ENCODE results near the gene KMT5B. TPM values are rescaled to one million over a fixed set of nuclear protein-coding genes. Genes with fewer than 3 reads are reported as not detected.

Gene KMT5B
- total RNA-seq, 1 experiment from 2014 or later = 45.7 TPM

GRCh38 chr11:68214173-68215086 is 1.3 kb upstream of the KMT5B start:
- Histone ChIP-seq H3K4me3 (peak overlapping the region; percentile 80), H3K9me2 (ENCODE audit: insufficient read depth) (no peaks in the 10 kb centered on the region), H3K4me2 (peak overlapping the region; percentile 99), H3K27ac (peak overlapping the region; percentile 91), H4K20me1 (ENCODE audit: insufficient read depth) (peaks cover 32% of the 10 kb centered on the region), H2AFZ (peak overlapping the region; percentile 99), H3K4me1 (replicated peaks; ENCODE audit: insufficient read depth) (peaks cover 18% of the 10 kb centered on the region), H3K9me3 (ENCODE audit: insufficient read depth, low read depth) (no peaks in the 10 kb centered on the region), H3F3A (ENCODE audit: insufficient read depth, low read depth) (peaks cover 27% of the 10 kb centered on the region), H3K27me3 (ENCODE audit: insufficient read depth, low read depth) (no peaks in the 10 kb centered on the region), H3K79me2 (ENCODE audit: low read depth) (peaks cover 32% of the 10 kb centered on the region), H3K36me3 (ENCODE audit: low read depth) (no peaks in the 10 kb centered on the region)
- DNase-seq = no peak
- POLR2A ChIA-PET (ENCODE audit: unreplicated experiment) = interaction anchor here (0.6 kb wide), 1 partner anchor 38 kb away, joined by 4 read pairs; no protein-coding TSS in a partner anchor
- intact Hi-C loops (cut with micrococcal nuclease; ENCODE audit: unreplicated experiment) = no loop called here
- TF ChIP-seq, protein P1, sequence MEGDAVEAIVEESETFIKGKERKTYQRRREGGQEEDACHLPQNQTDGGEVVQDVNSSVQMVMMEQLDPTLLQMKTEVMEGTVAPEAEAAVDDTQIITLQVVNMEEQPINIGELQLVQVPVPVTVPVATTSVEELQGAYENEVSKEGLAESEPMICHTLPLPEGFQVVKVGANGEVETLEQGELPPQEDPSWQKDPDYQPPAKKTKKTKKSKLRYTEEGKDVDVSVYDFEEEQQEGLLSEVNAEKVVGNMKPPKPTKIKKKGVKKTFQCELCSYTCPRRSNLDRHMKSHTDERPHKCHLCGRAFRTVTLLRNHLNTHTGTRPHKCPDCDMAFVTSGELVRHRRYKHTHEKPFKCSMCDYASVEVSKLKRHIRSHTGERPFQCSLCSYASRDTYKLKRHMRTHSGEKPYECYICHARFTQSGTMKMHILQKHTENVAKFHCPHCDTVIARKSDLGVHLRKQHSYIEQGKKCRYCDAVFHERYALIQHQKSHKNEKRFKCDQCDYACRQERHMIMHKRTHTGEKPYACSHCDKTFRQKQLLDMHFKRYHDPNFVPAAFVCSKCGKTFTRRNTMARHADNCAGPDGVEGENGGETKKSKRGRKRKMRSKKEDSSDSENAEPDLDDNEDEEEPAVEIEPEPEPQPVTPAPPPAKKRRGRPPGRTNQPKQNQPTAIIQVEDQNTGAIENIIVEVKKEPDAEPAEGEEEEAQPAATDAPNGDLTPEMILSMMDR (conservative IDR thresholded peaks at IDR 0.05) = no peak
- CTCF ChIA-PET = no interaction called here
- TSS peak; percentile 70 for BruUV-seq (replicated peaks)

DNA sequence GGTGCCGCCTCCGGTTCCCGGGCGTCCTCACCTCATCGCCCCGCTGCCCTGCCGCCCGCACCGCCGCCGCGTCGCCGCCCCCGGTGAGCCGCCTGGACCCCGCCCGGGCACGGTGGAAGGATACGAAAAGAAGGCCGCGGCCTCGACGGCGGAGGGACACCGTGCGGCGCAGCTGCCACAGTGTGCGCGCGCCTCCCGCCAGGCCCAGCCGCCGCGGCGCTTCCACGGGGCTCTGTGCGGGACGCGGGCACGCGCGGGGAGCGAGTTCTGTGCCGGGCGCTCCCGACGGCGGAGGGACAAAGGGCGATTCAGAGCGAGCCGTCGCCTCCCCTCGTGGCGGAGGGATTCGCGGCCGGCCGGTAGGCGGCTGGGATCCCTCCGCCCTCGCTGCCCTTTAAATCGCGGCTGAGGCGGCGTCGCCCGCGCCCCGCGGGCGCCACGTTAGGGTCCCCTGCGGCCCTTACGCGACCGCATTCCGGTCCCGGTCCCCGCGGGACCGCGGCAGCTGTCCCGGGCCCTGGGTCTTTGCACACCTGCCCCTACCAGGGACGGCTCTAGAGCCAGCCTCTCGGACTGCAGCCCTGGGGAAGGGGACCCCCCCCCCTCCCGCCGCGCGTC is 568 bp upstream of the KMT5B start:
- no TSS peak for BruUV-seq (replicated peaks)
- no peak for TF ChIP-seq EZH2 (IDR thresholded peaks at IDR 0.05; ENCODE audit: low read depth)
- TF ChIP-seq, protein P1 (conservative IDR thresholded peaks at IDR 0.05) = peak; percentile 14; the same call in 1 of the 2 replicates
- ChIA-PET CTCF (no interaction called here), POLR2A (ENCODE audit: unreplicated experiment) (no interaction called here)
- peak overlapping the region; percentile 80 for H3K4me3 ChIP-seq
- no peaks in the 10 kb centered on the region for H3K27me3 ChIP-seq (ENCODE audit: insufficient read depth, low read depth)
- no peaks in the 10 kb centered on the region for H3K9me2 ChIP-seq (ENCODE audit: insufficient read depth)
- H3F3A ChIP-seq (ENCODE audit: insufficient read depth, low read depth) = peaks cover 31% of the 10 kb centered on the region
- H3K79me2 ChIP-seq (ENCODE audit: low read depth) = peaks cover 40% of the 10 kb centered on the region
- H3K9me3 ChIP-seq (ENCODE audit: insufficient read depth, low read depth) = no peaks in the 10 kb centered on the region
- peak overlapping the region; percentile 99 for H3K4me2 ChIP-seq
- intact Hi-C loops (cut with micrococcal nuclease; ENCODE audit: unreplicated experiment) = no loop called here
- peak overlapping the region; percentile 91 for H3K27ac ChIP-seq
- H3K4me1 ChIP-seq (replicated peaks; ENCODE audit: insufficient read depth) = peaks cover 23% of the 10 kb centered on the region
- DNase-seq = peak; percentile 72 to 83
- peak overlapping the region; percentile 99 for H2AFZ ChIP-seq
- peaks cover 38% of the 10 kb centered on the region for H4K20me1 ChIP-seq (ENCODE audit: insufficient read depth)
- no peaks in the 10 kb centered on the region for H3K36me3 ChIP-seq (ENCODE audit: low read depth)

DNA sequence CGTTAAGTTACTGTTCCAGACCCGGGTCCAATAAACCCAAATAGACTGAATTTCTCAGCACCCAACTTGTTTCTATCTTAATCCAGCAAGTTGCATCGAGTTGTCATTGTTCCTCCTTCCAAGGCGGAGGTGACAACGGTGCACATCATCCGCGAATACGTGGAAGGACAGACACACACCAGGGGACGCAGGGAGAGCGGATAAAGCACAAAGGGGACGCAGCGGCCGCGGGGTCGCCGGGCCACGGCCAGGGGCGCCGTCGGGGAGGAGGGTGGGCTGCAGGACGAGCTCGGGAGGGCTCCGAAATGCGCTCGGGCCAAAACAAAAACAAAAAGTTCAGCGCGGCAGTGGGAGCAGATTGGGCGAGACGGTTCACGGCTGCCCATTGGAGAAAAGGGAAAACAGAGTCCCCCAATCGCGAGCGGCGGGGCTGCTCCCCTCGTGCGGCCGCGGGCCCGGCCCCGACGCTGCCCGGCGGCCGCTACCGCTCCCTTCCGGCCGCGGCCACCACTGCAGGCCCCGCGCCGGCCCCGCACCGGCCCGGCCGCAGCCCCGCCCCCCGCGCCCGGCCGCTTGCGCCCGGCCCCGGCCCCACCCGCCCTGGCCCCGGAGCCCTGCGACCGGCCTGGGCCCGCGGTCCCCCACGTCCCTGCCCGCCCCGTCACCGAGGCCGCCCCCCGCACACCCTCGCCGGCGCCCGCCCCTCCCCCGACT is 518 bp downstream of the KMT5B start:
- peaks cover 34% of the 10 kb centered on the region for H3F3A ChIP-seq (ENCODE audit: insufficient read depth, low read depth)
- peak overlapping the region; percentile 91; the same call in 1 of the 2 replicates for H3K27ac ChIP-seq
- TF ChIP-seq, protein P1 (conservative IDR thresholded peaks at IDR 0.05) = peak; percentile 38; the same call in 1 of the 2 replicates
- TF ChIP-seq EZH2 (IDR thresholded peaks at IDR 0.05; ENCODE audit: low read depth) = no peak
- H3K4me2 ChIP-seq = peak overlapping the region; percentile 91
- DNase-seq = peak; percentile 57 to 74
- H3K9me3 ChIP-seq (ENCODE audit: insufficient read depth, low read depth) = no peaks in the 10 kb centered on the region
- H2AFZ ChIP-seq = peak overlapping the region; percentile 40; the same call in 1 of the 2 replicates
- H3K9me2 ChIP-seq (ENCODE audit: insufficient read depth) = no peaks in the 10 kb centered on the region
- H3K4me1 ChIP-seq (replicated peaks; ENCODE audit: insufficient read depth) = peaks cover 23% of the 10 kb centered on the region
- CTCF ChIA-PET = interaction anchor here (0.7 kb wide), 1 partner anchor 140 kb away, joined by 7 read pairs; no protein-coding TSS in a partner anchor
- peaks cover 50% of the 10 kb centered on the region for H3K79me2 ChIP-seq (ENCODE audit: low read depth)
- peak overlapping the region; percentile 93 for H3K4me3 ChIP-seq
- POLR2A ChIA-PET (ENCODE audit: unreplicated experiment) = interaction anchor here (0.7 kb wide), 3 partner anchors 9 to 85 kb away, joined by 3 to 9 read pairs (median 8); no protein-coding TSS in a partner anchor
- BruUV-seq (replicated peaks) = no TSS peak
- intact Hi-C loops (cut with micrococcal nuclease; ENCODE audit: unreplicated experiment) = no loop called here
- no peaks in the 10 kb centered on the region for H3K27me3 ChIP-seq (ENCODE audit: insufficient read depth, low read depth)
- H3K36me3 ChIP-seq (ENCODE audit: low read depth) = no peaks in the 10 kb centered on the region
- peaks cover 48% of the 10 kb centered on the region for H4K20me1 ChIP-seq (ENCODE audit: insufficient read depth)

Measured in PC-9 (cell line).